ENCODE results near the gene H3-3A. TPM values are rescaled to one million over a fixed set of nuclear protein-coding genes. Genes with fewer than 3 reads are reported as not detected.

Gene H3-3A
- total and polyA plus RNA-seq, 4 donors = 76.6 to 338 (median 189) TPM

DNA sequence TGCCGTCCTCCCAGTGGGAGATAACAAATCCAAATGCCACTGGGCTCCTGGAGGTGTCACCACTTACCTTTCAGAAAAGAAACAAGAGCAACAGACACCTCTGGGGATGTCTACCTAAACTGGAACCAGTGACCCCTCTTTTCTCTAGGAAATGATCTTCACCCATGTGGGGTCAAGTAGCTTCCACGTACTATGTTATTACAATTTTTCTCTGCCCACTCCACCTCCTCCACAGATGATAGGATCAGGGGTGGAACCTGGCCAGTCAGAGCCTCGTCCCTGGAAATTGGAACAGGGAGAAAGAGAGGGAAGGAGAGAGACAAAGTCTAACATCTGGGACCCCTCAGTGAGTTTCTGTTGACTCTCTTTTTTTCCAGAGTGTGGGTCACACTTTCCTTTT lies 50.1 kb downstream of the H3-3A start:
- WGBS = 94% methylated on average over 3 of the region's 3 CpGs
- TF ChIP-seq, protein P1, sequence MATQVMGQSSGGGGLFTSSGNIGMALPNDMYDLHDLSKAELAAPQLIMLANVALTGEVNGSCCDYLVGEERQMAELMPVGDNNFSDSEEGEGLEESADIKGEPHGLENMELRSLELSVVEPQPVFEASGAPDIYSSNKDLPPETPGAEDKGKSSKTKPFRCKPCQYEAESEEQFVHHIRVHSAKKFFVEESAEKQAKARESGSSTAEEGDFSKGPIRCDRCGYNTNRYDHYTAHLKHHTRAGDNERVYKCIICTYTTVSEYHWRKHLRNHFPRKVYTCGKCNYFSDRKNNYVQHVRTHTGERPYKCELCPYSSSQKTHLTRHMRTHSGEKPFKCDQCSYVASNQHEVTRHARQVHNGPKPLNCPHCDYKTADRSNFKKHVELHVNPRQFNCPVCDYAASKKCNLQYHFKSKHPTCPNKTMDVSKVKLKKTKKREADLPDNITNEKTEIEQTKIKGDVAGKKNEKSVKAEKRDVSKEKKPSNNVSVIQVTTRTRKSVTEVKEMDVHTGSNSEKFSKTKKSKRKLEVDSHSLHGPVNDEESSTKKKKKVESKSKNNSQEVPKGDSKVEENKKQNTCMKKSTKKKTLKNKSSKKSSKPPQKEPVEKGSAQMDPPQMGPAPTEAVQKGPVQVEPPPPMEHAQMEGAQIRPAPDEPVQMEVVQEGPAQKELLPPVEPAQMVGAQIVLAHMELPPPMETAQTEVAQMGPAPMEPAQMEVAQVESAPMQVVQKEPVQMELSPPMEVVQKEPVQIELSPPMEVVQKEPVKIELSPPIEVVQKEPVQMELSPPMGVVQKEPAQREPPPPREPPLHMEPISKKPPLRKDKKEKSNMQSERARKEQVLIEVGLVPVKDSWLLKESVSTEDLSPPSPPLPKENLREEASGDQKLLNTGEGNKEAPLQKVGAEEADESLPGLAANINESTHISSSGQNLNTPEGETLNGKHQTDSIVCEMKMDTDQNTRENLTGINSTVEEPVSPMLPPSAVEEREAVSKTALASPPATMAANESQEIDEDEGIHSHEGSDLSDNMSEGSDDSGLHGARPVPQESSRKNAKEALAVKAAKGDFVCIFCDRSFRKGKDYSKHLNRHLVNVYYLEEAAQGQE (IDR thresholded peaks at IDR 0.05) = no peak
- no peak for TF ChIP-seq RXRA (IDR thresholded peaks at IDR 0.05)
- TF ChIP-seq HNF4G (IDR thresholded peaks at IDR 0.05) = no peak
- no peak for TF ChIP-seq FOXA2 (IDR thresholded peaks at IDR 0.05)
- no peak for TF ChIP-seq HNF4A (conservative IDR thresholded peaks at IDR 0.05)
- TF ChIP-seq SP1 (IDR thresholded peaks at IDR 0.05) = no peak
- TF ChIP-seq, protein P2, sequence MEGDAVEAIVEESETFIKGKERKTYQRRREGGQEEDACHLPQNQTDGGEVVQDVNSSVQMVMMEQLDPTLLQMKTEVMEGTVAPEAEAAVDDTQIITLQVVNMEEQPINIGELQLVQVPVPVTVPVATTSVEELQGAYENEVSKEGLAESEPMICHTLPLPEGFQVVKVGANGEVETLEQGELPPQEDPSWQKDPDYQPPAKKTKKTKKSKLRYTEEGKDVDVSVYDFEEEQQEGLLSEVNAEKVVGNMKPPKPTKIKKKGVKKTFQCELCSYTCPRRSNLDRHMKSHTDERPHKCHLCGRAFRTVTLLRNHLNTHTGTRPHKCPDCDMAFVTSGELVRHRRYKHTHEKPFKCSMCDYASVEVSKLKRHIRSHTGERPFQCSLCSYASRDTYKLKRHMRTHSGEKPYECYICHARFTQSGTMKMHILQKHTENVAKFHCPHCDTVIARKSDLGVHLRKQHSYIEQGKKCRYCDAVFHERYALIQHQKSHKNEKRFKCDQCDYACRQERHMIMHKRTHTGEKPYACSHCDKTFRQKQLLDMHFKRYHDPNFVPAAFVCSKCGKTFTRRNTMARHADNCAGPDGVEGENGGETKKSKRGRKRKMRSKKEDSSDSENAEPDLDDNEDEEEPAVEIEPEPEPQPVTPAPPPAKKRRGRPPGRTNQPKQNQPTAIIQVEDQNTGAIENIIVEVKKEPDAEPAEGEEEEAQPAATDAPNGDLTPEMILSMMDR (IDR thresholded peaks at IDR 0.05; ENCODE audit: low read depth, low read length, missing input control) = no peak
- TF ChIP-seq, protein P3, sequence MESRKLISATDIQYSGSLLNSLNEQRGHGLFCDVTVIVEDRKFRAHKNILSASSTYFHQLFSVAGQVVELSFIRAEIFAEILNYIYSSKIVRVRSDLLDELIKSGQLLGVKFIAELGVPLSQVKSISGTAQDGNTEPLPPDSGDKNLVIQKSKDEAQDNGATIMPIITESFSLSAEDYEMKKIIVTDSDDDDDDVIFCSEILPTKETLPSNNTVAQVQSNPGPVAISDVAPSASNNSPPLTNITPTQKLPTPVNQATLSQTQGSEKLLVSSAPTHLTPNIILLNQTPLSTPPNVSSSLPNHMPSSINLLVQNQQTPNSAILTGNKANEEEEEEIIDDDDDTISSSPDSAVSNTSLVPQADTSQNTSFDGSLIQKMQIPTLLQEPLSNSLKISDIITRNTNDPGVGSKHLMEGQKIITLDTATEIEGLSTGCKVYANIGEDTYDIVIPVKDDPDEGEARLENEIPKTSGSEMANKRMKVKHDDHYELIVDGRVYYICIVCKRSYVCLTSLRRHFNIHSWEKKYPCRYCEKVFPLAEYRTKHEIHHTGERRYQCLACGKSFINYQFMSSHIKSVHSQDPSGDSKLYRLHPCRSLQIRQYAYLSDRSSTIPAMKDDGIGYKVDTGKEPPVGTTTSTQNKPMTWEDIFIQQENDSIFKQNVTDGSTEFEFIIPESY (IDR thresholded peaks at IDR 0.05) = no peak
- no peak for TF ChIP-seq FOXA1 (IDR thresholded peaks at IDR 0.05)
- TF ChIP-seq GABPA (IDR thresholded peaks at IDR 0.05 in 1 of 2, conservative IDR thresholded peaks at IDR 0.05 in 1 of 2) = no peak
- no peak for TF ChIP-seq RAD21 (IDR thresholded peaks at IDR 0.05)
- no peak for TF ChIP-seq TAF1 (conservative IDR thresholded peaks at IDR 0.05)
- TF ChIP-seq YY1 (IDR thresholded peaks at IDR 0.05) = no peak
- TF ChIP-seq NR2F2 (IDR thresholded peaks at IDR 0.05) = no peak
- TF ChIP-seq, protein P4, sequence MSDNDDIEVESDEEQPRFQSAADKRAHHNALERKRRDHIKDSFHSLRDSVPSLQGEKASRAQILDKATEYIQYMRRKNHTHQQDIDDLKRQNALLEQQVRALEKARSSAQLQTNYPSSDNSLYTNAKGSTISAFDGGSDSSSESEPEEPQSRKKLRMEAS (IDR thresholded peaks at IDR 0.05) = no peak
- TF ChIP-seq, protein P5, sequence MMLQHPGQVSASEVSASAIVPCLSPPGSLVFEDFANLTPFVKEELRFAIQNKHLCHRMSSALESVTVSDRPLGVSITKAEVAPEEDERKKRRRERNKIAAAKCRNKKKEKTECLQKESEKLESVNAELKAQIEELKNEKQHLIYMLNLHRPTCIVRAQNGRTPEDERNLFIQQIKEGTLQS (IDR thresholded peaks at IDR 0.05) = no peak
- DNase-seq (ENCODE audit: low spot score) = no peak
- Histone ChIP-seq H3K27ac (ENCODE audit: low read depth in 1 of 2, low read length in 2 of 2) (no peak overlapping the region), H3K4me1 (ENCODE audit: control insufficient read depth in 4 of 4, insufficient read depth in 4 of 4, low read length in 3 of 4) (peaks cover 3 to 21% (median 12%) of the 10 kb centered on the region in 4 donors), H3K27me3 (ENCODE audit: control insufficient read depth in 4 of 4, insufficient read depth in 4 of 4, low read length in 3 of 4) (no peaks in the 10 kb centered on the region), H3K9me3 (ENCODE audit: control insufficient read depth in 4 of 4, low read length in 3 of 4) (no peaks in the 10 kb centered on the region), H3K9ac (ENCODE audit: low read depth in 1 of 2, low read length in 2 of 2) (no peak overlapping the region), H3K4me3 (ENCODE audit: low read depth in 1 of 3, low read length in 3 of 3) (no peak overlapping the region), H3K36me3 (ENCODE audit: control insufficient read depth in 4 of 4, insufficient read depth in 3 of 4, low read depth in 1 of 4, low read length in 3 of 4) (no peaks in the 10 kb centered on the region)

DNA sequence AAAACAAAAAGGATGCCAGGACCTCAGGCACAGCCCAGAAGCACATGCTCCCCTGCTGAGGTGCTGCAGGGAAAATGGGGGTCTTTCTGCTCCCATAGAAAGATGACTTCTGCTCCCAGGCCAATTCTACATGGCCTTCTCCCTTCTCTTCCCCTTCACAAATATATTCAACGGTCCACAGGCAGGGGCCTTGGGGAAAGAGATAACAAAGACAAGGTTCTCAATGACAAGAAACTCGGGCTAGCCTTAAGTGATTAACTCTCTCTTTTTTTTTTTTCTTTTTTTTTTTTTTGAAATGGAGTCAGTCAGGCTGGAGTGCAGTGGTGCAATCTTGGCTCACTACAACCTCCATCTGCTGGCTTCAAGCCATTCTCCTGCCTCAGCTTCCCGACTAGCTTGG lies 54.2 kb downstream of the H3-3A start:
- Histone ChIP-seq H3K9ac (ENCODE audit: low read depth in 1 of 2, low read length in 2 of 2) (no peak overlapping the region), H3K27ac (ENCODE audit: low read depth in 1 of 2, low read length in 2 of 2) (no peak overlapping the region), H3K36me3 (ENCODE audit: control insufficient read depth in 4 of 4, insufficient read depth in 3 of 4, low read depth in 1 of 4, low read length in 3 of 4) (no peaks in the 10 kb centered on the region), H3K4me3 (ENCODE audit: low read depth in 1 of 3, low read length in 3 of 3) (no peak overlapping the region), H3K9me3 (ENCODE audit: control insufficient read depth in 4 of 4, low read length in 3 of 4) (no peaks in the 10 kb centered on the region), H3K4me1 (ENCODE audit: control insufficient read depth in 4 of 4, insufficient read depth in 4 of 4, low read length in 3 of 4) (peaks cover 0 to 9% (median 2%) of the 10 kb centered on the region in 4 donors), H3K27me3 (ENCODE audit: control insufficient read depth in 4 of 4, insufficient read depth in 4 of 4, low read length in 3 of 4) (no peaks in the 10 kb centered on the region)
- TF ChIP-seq JUND (IDR thresholded peaks at IDR 0.05) = no peak
- TF ChIP-seq, protein P5 (IDR thresholded peaks at IDR 0.05) = no peak
- TF ChIP-seq RXRA (IDR thresholded peaks at IDR 0.05) = no peak
- TF ChIP-seq NR2F2 (IDR thresholded peaks at IDR 0.05) = no peak
- TF ChIP-seq RAD21 (IDR thresholded peaks at IDR 0.05) = no peak
- no peak for TF ChIP-seq HNF4G (IDR thresholded peaks at IDR 0.05)
- no peak for TF ChIP-seq TAF1 (conservative IDR thresholded peaks at IDR 0.05)
- no peak for TF ChIP-seq GABPA (IDR thresholded peaks at IDR 0.05 in 1 of 2, conservative IDR thresholded peaks at IDR 0.05 in 1 of 2)
- TF ChIP-seq FOXA2 (IDR thresholded peaks at IDR 0.05) = no peak
- TF ChIP-seq, protein P1 (IDR thresholded peaks at IDR 0.05) = no peak
- TF ChIP-seq SP1 (IDR thresholded peaks at IDR 0.05) = no peak
- TF ChIP-seq FOXA1 (IDR thresholded peaks at IDR 0.05) = no peak
- no peak for TF ChIP-seq HNF4A (conservative IDR thresholded peaks at IDR 0.05)
- TF ChIP-seq, protein P3 (IDR thresholded peaks at IDR 0.05) = no peak
- no peak for DNase-seq (ENCODE audit: low spot score)
- 80% methylated on average over 3 of the region's 3 CpGs for WGBS

Data from liver (tissue), 9 donors.